HG03520 (cell line): ENCODE measurements around the gene XPR1.

Experiments used
- ATAC-seq: cut with Tn5 transposase; IDR thresholded peaks from one replicate; pipeline ENCODE4 v1.9.1; 2021; ENCODE audit warnings: mild to moderate bottlenecking, moderate library complexity; ENCODE audit not compliant: unreplicated experiment

Gene XPR1

DNA sequence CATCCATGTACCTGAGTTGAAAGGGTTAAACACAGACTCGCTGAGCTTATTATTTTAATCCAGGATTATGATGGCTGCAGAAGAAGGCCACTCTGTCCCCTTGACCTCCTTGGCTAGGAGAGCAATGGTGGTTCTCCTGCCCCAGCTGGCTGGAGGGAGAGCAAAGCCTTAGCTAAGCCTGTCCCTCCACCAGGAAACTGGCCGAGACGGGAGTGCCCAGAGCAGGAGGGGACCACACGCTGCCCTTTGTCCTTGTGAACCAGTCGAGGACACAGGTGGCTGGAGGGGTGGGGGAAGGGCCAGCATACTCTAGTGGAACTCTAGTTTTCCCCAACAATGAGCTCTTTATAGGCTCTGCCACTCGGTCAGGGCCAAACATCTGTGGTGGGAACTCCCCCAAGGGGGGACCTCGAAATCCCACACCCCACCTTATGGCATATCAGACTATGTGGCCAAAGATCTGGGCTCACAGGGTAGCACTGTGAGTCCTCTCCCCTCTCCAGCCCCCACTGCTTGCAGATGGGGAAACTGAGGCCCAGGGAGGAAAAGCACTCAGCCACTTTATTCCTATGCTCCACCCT is 293.7 kb downstream of the XPR1 start:
- ATAC-seq: no peak

DNA sequence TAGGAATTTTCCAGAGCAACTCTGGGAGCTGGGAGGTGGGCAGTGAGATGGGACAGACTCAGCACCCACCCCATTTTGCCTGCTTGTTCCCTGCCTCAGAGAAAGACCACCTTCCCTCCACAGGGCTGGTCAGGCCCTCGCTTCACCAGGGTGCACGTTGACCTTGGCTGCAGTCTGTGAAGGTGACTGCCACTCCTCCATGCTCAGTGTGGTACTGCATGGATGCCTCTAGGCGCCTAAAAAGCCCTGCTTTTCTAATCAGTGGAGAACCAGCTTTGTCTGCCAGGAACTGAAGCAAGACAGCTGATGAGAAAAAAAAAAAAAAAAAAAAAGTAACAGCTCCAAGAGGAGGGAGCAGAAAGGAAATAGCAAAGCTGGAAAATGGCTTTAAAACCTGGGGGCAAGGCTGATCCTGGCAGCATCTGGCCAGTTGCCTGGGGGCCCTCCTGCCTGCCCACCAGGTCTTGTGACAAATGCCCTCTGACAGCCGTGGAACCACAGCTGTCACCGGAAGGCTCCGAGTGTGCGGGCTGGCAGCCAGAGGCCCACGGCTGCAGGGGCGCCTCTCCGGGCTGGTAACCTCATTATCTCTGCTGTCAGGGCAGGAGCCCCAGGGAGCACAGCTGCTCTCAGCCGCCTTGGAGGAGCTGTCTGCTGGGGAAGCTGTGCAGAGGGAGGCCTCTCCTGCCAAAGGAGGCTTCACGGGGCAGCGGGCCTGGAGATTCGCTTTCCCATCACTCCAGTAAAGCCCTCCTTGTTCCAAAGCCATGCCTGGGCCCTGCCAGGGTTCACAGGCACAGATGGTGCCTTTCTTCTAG is 294.6 kb downstream of the XPR1 start:
- no peak for ATAC-seq

DNA sequence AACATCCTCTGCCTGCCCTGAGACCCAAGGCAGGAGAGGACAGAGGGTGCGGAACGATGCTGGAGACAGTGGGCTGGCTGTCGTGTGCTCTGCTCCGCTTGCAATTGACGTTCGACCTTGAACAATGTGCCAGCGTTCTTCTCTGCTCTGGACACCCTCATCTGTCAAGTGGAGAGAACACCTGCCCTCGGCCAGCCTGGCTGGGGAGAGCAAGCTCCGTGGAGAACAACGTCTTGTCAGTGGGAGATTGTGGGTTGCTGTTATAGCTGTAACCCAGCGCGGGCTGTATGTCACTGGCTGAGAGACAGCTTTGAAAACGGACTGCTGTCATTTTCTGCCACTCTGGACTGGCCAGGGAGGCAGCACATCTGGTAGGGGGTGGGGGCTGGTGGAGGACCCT is 295.5 kb downstream of the XPR1 start:
- ATAC-seq: no peak

DNA sequence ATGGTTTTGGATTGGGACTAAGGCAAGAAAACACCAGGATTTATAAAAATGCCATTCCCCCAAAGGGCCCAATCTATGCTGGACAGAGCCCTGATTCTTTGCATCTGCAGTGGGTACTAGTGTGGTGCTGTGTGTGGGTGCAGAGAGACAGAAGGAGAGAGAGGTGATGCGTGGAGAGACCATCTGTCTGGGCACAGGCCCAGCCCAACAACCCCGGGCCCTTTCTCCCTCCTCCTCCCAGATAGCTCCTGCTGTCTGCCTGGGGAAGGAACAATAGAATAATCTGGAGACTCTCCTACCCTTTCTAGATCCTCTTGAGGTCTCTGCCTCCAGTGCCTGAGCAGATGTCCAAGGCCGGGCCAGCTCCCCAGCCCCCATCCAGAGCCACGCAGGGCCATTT is 296.0 kb downstream of the XPR1 start:
- ATAC-seq: no peak

DNA sequence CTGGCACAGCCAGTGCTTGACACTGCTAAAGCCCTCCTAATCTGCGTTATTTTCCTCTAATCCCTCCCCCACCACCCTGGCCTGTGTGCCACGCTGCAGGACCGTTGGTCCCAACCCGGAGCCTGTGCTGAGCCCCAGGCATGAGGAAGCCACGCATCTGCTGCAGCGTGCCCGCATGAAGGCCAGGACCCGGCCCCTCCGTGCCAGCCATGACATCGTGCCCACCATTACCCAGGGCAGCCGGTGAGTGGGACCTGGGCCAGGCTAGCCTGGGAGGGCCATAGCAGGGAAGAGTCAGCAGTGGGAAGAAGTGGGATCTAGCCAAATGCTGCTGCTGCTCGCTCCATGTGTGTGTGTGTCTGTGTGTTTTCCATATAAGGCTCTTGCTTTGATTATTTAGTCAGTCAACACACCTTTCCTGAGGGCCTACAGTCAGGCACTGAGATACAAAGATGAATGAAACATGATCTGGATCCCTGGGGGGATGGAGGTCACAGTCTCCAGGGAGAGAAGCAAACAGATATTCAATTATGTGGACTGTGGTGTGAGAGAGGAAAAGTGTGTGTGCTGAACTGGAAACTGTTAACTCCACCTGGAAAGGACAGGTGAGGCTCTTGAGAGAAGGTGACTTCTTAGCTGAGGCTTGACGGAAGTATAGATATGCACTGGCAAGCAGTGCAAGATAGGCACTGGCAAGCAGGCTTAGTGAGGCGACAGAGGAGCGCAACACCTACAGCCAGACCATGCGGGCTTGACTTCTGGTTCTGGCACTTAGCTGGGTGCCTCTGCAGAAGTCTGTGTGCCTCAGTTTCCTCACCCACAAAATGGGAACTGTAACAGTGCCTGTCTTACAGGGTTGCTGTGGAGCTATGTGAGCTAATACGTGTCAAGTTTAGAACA is 296.8 kb downstream of the XPR1 start:
- ATAC-seq: no peak

DNA sequence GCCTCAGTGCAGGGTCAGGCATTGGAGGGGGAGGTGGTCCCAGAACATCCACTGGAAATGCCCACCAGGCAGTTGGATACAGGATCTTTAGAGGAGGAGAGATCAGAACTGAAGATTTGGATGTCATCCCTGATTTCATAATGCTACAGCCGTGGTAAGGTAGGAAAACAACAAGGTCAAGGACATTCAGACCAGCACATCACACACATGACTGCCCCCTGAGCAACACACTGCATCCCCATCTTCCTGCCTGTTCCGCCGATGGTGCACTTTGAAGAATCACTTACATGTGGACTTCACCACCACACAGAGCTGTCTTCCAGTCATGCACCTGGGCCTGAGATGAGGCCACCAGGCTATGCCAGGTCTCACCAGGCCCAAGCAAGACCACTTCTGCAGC is 297.6 kb downstream of the XPR1 start:
- no peak for ATAC-seq

DNA sequence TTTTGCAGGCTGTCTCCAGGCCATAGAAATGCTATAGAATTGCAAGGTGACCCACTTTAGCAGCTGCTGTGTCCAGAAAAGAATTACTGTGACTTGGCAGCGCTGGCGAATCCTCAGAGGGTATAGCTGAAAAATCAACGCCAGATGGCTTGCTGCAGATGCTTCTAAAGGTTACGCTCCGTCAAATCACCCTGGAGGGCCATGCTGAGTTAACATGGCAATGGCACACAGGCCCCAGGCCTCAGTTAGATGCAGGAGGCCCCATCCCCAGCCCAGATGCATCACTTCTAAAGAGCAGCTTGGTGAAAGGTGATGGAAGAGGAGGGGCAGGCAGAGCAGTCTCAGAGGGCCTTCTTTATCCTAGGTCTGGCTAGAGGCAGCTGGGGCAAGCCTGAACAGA is 298.9 kb downstream of the XPR1 start:
- ATAC-seq: no peak

DNA sequence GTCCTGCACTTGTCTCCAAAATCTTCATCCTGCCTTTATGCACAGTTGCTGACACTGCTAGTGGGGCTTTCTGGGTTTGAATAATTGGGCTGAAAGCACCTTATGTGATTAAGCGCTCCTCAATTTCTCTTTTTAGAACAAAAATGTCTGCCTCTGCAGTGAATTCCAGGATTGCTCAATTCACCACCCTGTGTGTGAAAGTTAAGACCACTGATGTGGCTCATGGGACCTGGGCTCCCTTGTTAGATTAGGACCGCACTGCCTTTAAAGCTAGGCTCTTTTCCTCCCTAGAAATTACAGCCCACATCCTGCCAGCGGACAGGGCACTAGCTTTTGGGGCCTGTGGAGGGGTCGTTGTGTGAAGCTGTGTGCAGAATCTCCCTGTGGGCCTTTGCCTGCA is 299.7 kb downstream of the XPR1 start:
- no peak for ATAC-seq

DNA sequence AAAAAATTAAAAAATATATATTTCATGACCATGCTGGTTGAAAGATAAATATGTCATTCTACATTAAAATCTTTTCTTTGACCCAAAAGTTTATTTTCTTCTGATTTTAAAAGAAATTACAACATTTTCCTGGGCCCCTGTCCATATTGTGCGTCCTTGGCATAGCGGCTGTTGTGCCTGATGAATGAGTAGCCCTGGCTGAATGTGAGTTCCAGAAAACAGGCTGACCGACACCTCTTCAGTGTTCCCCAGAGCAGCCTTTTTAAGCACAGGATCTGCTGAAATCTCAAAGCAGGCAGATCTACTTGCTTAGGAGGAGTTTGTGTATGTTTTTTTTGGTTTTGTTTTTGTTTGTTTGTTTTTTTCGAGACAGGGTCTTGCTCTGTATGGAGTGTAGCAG is 300.6 kb downstream of the XPR1 start:
- no peak for ATAC-seq

DNA sequence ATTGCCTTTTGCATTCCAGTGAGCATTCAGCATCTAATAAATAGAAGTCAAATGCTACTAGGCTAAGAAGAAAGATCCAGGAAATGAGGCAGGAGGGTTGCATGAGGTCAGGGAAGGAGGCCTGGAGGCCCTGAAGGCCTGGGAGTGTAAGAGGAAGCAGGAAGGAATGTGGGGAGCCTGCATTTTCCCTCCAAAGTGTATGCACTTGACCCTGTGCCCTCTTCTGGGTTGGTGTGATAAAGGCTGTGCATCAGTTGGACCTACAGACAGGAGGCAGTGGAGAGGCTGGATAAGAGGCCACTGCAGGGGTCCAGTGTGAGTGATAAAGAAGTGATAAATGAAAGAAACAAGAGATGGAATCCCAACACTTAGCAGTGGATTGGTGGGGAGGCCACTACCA is 301.3 kb downstream of the XPR1 start:
- ATAC-seq: no peak

DNA sequence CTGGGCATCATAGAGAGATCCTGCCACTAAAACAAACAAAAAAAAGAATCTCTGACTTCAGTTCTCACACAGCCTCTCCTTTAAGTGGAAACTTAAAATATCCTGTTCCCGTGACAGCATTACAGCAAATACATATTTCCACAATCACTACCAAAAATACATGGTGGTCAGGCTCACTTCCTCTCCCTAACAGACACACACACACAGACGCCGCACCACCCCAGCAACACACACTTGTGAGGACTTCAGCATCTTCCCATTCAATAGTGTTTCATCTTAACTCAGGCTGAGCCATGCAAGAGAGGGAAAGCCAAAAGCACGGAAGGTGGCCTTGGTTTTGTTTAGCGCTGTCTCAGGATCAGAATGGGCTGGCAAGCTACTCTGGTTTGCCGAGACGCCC is 302.7 kb downstream of the XPR1 start:
- ATAC-seq: no peak

DNA sequence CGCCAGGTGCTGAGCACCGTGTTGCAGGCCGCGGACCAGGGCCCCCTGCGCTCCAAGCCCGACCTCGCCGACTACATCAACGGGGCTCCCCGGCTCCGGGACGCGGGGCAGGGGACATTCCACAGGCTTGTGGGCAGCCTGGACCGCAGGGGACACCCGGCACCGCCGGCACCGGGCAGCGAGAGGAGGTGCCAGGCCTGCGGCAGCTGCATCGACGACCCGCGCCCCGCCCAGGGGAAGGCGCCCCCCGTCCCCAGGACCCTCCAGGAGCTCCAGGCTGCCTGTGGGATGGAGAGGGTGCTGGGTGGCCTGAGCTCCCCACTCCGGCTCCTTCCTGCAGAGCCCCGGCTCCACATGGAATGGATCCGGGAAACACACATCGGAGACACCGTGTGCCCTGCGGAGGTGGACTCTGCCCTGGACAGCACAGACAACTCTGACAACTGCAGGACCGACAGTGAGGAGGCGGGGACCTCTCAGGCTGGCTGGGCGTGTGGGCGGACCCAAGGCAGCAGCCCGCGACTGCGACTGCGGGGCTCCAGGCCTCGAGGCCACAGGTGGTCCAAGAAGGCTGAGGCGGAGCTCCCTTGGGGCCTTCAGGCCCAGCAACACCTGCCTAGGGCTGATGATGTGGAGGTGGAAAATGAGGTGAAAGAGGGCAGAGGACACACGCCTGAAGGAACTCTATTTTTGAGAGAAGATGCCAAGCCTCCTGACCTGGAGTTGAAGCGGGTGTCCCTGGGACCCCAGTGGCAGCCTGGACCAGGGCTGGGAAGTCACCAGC is 303.7 kb downstream of the XPR1 start:
- ATAC-seq: no peak

DNA sequence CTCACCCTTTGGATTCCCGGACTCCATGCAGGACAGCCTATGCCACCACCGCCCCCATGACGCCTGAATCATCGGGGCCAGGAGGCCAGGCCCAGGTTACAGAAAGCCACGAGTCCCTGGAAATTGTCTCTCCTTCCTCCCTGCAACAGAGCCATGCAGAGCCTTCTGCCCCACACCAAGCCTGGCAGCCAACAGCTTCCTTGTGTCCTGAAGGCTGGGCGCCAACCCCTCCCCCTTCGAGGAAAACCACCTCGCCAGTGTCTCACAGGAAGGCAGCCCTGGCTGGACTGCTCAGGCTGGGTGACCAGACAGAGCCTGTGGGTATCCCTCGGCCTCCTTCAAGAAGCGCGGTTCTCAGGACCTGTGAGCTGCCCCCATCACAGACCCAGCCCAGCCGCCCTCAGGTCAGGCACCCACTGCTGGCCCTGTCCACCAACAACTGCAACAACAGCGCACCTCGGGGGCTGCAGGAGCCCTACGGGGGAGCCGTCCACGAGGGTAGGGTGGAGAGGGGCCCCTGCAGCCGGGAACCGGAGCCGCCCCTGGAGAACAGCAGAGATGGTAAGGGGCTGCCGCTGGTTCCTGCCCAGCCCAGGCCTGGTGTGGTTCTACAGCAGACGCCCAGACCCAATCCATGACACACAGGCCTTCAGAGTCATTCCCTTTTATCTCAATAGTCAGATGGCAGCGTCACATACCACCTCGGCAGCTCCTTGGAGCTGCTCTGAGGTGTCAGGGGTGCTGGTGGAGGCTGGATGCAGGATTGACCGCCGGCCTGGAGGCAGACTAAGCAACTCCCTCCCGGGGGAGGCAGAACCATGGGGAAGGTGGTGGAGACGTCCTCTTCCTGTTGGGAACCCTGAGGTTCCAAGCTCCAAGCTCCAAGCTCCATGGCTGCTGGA is 304.5 kb downstream of the XPR1 start:
- ATAC-seq: no peak

DNA sequence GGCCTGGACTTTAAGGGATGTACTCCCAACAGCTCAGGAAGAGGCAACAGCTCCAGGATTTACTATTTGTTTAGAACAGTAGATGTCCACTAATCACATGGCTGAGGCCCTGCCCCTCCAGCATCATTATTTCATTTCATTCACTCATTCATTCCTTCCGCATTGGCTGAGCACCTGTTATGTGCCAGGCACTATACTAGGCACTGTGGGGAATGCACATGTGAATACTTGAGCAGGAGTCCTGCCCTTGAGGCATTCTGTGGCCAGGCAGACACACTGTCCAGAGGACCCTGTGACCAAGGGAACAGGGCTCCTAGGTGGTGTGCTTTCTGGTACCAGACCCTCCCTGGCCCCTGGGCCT is 305.2 kb downstream of the XPR1 start:
- ATAC-seq: no peak

DNA sequence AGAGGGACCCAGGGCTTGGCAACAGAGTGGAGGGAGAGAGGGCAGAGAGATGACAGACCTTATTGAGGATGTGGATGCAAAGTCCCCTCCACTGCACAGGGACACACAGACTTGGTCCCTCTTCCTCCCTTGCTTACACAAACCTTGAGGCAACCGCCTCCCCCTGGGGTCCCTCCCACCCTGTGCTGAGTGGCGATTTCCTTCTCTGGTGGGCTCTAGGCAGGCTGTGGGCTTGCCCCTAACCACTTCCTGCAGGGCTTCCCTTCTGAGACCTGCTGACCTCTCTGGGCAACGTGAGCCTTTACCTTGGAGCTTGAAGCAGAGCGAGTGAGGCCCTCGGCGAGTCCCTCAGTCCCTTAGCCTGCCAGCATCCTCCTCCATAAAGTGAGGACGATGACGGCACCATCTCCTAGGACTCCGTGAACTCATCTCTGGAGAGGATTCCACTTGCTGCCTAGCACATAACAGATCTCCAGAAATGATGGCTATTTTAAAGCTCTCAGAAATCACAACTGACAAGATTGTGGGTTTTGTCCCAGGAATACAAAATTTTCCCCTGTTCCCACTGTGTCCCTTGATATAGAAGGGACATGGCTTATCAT is 305.9 kb downstream of the XPR1 start:
- no peak for ATAC-seq

DNA sequence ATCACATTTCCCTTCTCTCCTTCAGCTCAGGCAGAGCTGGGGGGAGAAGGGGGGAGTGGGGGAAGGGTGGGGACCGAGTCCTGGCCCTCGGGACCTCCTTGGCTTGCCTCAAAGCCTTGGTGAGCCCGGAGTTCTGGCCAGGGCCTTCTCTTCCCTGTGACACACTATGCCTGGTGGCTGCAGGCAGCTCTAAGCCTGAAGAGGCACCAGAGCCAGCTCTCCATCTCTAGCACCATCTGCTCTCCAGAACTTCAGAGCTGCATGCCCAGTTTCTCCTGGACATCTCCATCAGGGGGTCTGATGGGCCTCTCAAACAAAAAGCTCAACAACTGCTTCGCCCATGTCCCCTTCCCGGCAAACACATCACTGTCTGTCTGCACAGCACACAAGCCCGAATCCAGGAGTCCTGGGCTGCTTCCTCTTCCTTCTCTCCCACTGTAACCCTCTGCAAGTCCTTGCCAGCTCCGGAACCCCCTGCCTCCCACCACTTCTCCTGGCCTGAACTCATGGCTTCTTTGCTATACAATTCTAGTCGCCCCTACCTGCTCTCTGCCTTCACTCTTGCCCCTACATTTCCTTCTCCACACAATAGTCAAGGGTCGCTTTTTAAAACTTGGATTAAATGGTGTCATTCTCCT is 307.4 kb downstream of the XPR1 start:
- no peak for ATAC-seq

DNA sequence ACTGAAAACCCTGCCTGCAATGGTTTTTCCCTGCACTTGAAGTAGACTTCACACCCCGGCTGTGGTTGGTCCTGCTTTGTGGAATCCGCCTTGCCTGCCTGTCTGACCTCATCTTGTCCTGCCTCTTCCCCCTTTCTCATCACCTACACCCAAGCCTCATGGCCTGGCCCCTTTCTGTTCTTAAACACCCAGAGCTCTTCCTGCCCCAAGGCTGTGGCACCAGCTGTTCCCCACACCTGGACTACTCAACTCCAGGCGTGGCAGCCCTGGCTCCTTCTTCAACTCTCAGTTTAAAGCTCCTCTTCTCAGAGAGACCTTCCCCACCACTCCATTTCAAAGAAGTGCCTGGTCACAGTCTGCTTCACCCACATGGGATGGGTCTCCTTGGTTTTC is 307.9 kb downstream of the XPR1 start:
- ATAC-seq: no peak
